Neuronal stem cell (in vitro differentiated cells): ENCODE data around the gene GLIS2.

Source experiments
- DNase-seq: peaks from one replicate; pipeline ENCODE4 v3.0.0-alpha.2; 2013; ENCODE audit warnings: low spot score
- H2AFZ ChIP-seq: one replicate; pipeline ENCODE4 v1.6.1; 2013; ENCODE audit warnings: mild to moderate bottlenecking, low read length, inconsistent platforms
- H2AK5ac ChIP-seq: 2 replicates; pipeline ENCODE4 v1.6.1; 2013; ENCODE audit warnings: low read depth, mild to moderate bottlenecking, inconsistent platforms, low read length, moderate library complexity, mixed read lengths
- H2BK120ac ChIP-seq: 2 replicates; pipeline ENCODE4 v1.6.1; 2013; ENCODE audit warnings: low read depth, mild to moderate bottlenecking, inconsistent platforms, low read length, moderate library complexity, mixed read lengths
- H2BK12ac ChIP-seq: one replicate; pipeline ENCODE4 v1.6.1; 2013; ENCODE audit warnings: low read length, inconsistent platforms
- H2BK15ac ChIP-seq: 2 replicates; pipeline ENCODE4 v1.6.1; 2013; ENCODE audit warnings: mild to moderate bottlenecking, low read length, inconsistent platforms, mixed read lengths
- H2BK5ac ChIP-seq: one replicate; pipeline ENCODE4 v1.6.1; 2013; ENCODE audit warnings: inconsistent platforms, mild to moderate bottlenecking, low read length, moderate library complexity
- H3K14ac ChIP-seq: one replicate; pipeline ENCODE4 v1.6.1; 2013; ENCODE audit warnings: low read length, inconsistent platforms
- H3K18ac ChIP-seq: 2 replicates; pipeline ENCODE4 v1.6.1; 2013; ENCODE audit warnings: low read length, inconsistent platforms
- H3K23ac ChIP-seq: 2 replicates; pipeline ENCODE4 v1.6.1; 2013; ENCODE audit warnings: low read depth, mild to moderate bottlenecking, mixed read lengths, low read length, inconsistent platforms; ENCODE audit not compliant: poor library complexity
- H3K27ac ChIP-seq: replicated peaks from 3 replicates; pipeline ENCODE4 v1.5.1; 2013; ENCODE audit warnings: low read length, inconsistent platforms
- H3K27me3 ChIP-seq, 3 experiments: 2 replicates each; pipeline ENCODE4 v1.6.1; 2013; ENCODE audit warnings: low read length in 3 of 3, mild to moderate bottlenecking in 2 of 3, inconsistent platforms in 1 of 3, low read depth in 1 of 3, mixed read lengths in 1 of 3, moderate library complexity in 1 of 3; ENCODE audit not compliant: control insufficient read depth in 3 of 3, insufficient read depth in 3 of 3
- H3K36me3 ChIP-seq, 2 donors: replicated peaks in 1 of 2; 2 replicates each; pipeline ENCODE4 v1.6.1; 2013; ENCODE audit warnings: low read length in 2 of 2; ENCODE audit not compliant: control insufficient read depth in 2 of 2, insufficient read depth in 2 of 2
- H3K4ac ChIP-seq: 2 replicates; pipeline ENCODE4 v1.6.1; 2013; ENCODE audit warnings: inconsistent platforms, mild to moderate bottlenecking, low read length, moderate library complexity
- H3K4me1 ChIP-seq, 2 donors: 1 replicate in 1 of 2; 2 replicates in 1 of 2; pipeline ENCODE4 v1.6.1; 2013; ENCODE audit warnings: low read length in 2 of 2, low read depth in 1 of 2; ENCODE audit not compliant: control insufficient read depth in 2 of 2, insufficient read depth in 1 of 2
- H3K4me2 ChIP-seq: one replicate; pipeline ENCODE4 v1.6.1; 2013; ENCODE audit warnings: mild to moderate bottlenecking, low read length, inconsistent platforms; ENCODE audit not compliant: insufficient read depth, poor library complexity, severe bottlenecking
- H3K4me3 ChIP-seq, 2 donors: 2 replicates each; pipeline ENCODE4 v1.5.1; 2013; ENCODE audit warnings: low read length in 2 of 2, mild to moderate bottlenecking in 2 of 2, inconsistent platforms in 1 of 2, moderate library complexity in 1 of 2
- H3K79me1 ChIP-seq: one replicate; pipeline ENCODE4 v1.6.1; 2013; ENCODE audit warnings: low read depth, mild to moderate bottlenecking, inconsistent platforms, low read length, moderate library complexity
- H3K9ac ChIP-seq: one replicate; pipeline ENCODE4 v1.6.1; 2013; ENCODE audit warnings: mild to moderate bottlenecking, low read depth, low read length, inconsistent platforms; ENCODE audit not compliant: poor library complexity
- H3K9me3 ChIP-seq, 2 donors: replicated peaks in 1 of 2; 2 replicates each; pipeline versions ENCODE3 to v1.6.1; 2013; ENCODE audit warnings: low read length in 2 of 2, mild to moderate bottlenecking in 2 of 2, inconsistent platforms in 1 of 2, low read depth in 1 of 2, mixed read lengths in 1 of 2, moderate library complexity in 1 of 2; ENCODE audit not compliant: control insufficient read depth in 2 of 2, insufficient read depth in 1 of 2
- H4K8ac ChIP-seq: one replicate; pipeline ENCODE4 v1.6.1; 2013; ENCODE audit warnings: low read depth, mild to moderate bottlenecking, inconsistent platforms, low read length, moderate library complexity
- H4K91ac ChIP-seq: one replicate; pipeline ENCODE4 v1.6.1; 2013; ENCODE audit warnings: low read length, low read depth, mild to moderate bottlenecking, inconsistent platforms; ENCODE audit not compliant: poor library complexity
- WGBS, 2 donors: extraction: QIAGEN DNeasy Blood & Tissue Kit; methylation state at CpG; one replicate each; pipeline ENCODE4 v1.1.7; 2013; ENCODE audit warnings: missing lambda C conversion rate in 2 of 2, mixed read lengths in 1 of 2; ENCODE audit not compliant: insufficient read length in 2 of 2, insufficient replicate concordance in 1 of 2; ENCODE audit errors: extremely low coverage in 2 of 2; 5-methylcytosine and 5-hydroxymethylcytosine counted together

The GLIS2 gene

GRCh38 chr16:4367393-4367856 is 51.6 kb downstream of the GLIS2 start:
- no peak for DNase-seq
- H2BK5ac ChIP-seq, result no peak overlapping the region
- H3K9ac ChIP-seq, result no peak overlapping the region
- peak overlapping the region; percentile 72 for H2AK5ac ChIP-seq
- H4K91ac ChIP-seq, result no peak overlapping the region
- no peak overlapping the region for H3K27ac ChIP-seq
- H2AFZ ChIP-seq, result no peak overlapping the region
- peaks cover 10 to 22% of the 10 kb centered on the region in 2 donors for H3K4me1 ChIP-seq
- no CpG with 5 or more reads among the region's 5 CpGs for WGBS, 2 donors
- no peak overlapping the region for H4K8ac ChIP-seq
- H3K4ac ChIP-seq, result no peak overlapping the region
- H3K4me2 ChIP-seq, result no peak overlapping the region
- H3K9me3 ChIP-seq, result no peaks in the 10 kb centered on the region
- no peaks in the 10 kb centered on the region for H3K27me3 ChIP-seq
- H2BK15ac ChIP-seq, result peak overlapping the region; percentile 11
- H2BK120ac ChIP-seq, result no peak overlapping the region
- H2BK12ac ChIP-seq, result no peak overlapping the region
- H3K18ac ChIP-seq, result peak overlapping the region; percentile 18
- no peak overlapping the region for H3K14ac ChIP-seq
- no peak overlapping the region for H3K4me3 ChIP-seq
- no peaks in the 10 kb centered on the region for H3K36me3 ChIP-seq
- peak overlapping the region; percentile 66 for H3K23ac ChIP-seq
- H3K79me1 ChIP-seq, result peaks cover under 1% of the 10 kb centered on the region

- WGBS, 2 donors, result no CpG with 5 or more reads among the region's 13 CpGs
Observed at GRCh38 chr16:4369007-4369733, 53.3 kb downstream of the GLIS2 start.

GRCh38 chr16:4370151-4370550 is 54.3 kb downstream of the GLIS2 start:
- Histone ChIP-seq H3K4me2 (no peak overlapping the region), H2BK120ac (no peak overlapping the region), H3K36me3 (no peaks in the 10 kb centered on the region), H2AK5ac (no peak overlapping the region), H3K27ac (no peak overlapping the region), H3K9ac (no peak overlapping the region), H3K4ac (no peak overlapping the region), H4K8ac (no peak overlapping the region), H3K4me3 (no peak overlapping the region), H3K23ac (no peak overlapping the region), H3K27me3 (no peaks in the 10 kb centered on the region), H4K91ac (no peak overlapping the region), H3K4me1 (peaks cover 32 to 48% of the 10 kb centered on the region in 2 donors), H2AFZ (no peak overlapping the region), H2BK15ac (no peak overlapping the region), H2BK5ac (peak overlapping the region; percentile 29), H3K9me3 (no peaks in the 10 kb centered on the region), H2BK12ac (no peak overlapping the region), H3K79me1 (peaks cover 5% of the 10 kb centered on the region), H3K14ac (no peak overlapping the region), H3K18ac (no peak overlapping the region)
- DNase-seq, result no peak
- no CpG with 5 or more reads among the region's 3 CpGs for WGBS, 2 donors

More at GRCh38 chr16:4369007-4369733, 53.3 kb downstream of the GLIS2 start:
- Histone ChIP-seq H3K18ac (peak overlapping the region; percentile 52), H4K91ac (no peak overlapping the region), H3K4me3 (no peak overlapping the region), H3K36me3 (no peaks in the 10 kb centered on the region), H3K23ac (peak overlapping the region; percentile 80), H3K4me1 (peaks cover 25 to 38% of the 10 kb centered on the region in 2 donors), H3K9me3 (no peaks in the 10 kb centered on the region), H3K9ac (peak overlapping the region; percentile 63), H2AK5ac (peak overlapping the region; percentile 92), H3K27ac (no peak overlapping the region), H2BK12ac (peak overlapping the region; percentile 90), H3K4ac (peak overlapping the region; percentile 66), H2BK15ac (peak overlapping the region; percentile 39), H2AFZ (no peak overlapping the region), H4K8ac (no peak overlapping the region), H2BK120ac (no peak overlapping the region), H3K14ac (peak overlapping the region; percentile 56), H3K4me2 (no peak overlapping the region), H3K79me1 (peaks cover 5% of the 10 kb centered on the region), H3K27me3 (no peaks in the 10 kb centered on the region), H2BK5ac (peak overlapping the region; percentile 46)
- DNase-seq, result no peak

GRCh38 chr16:4370570-4371356 is 54.9 kb downstream of the GLIS2 start:
- no peak overlapping the region for H2AK5ac ChIP-seq
- no CpG with 5 or more reads among the region's 14 CpGs for WGBS, 2 donors

More at GRCh38 chr16:4370570-4371356, 54.9 kb downstream of the GLIS2 start:
- Histone ChIP-seq H2BK15ac (peak overlapping the region; percentile 38), H3K14ac (no peak overlapping the region), H3K9ac (no peak overlapping the region), H3K4ac (no peak overlapping the region), H3K23ac (peak overlapping the region; percentile 89), H3K79me1 (peaks cover 5% of the 10 kb centered on the region), H4K91ac (no peak overlapping the region), H3K18ac (peak overlapping the region; percentile 3), H3K36me3 (no peaks in the 10 kb centered on the region), H3K4me3 (no peak overlapping the region), H2BK12ac (no peak overlapping the region), H3K27me3 (no peaks in the 10 kb centered on the region), H2BK5ac (peak overlapping the region; percentile 29), H2BK120ac (no peak overlapping the region), H2AFZ (peak overlapping the region; percentile 75), H3K4me2 (no peak overlapping the region), H3K27ac (no peak overlapping the region), H4K8ac (peak overlapping the region; percentile 82), H3K9me3 (no peaks in the 10 kb centered on the region), H3K4me1 (peaks cover 33 to 48% of the 10 kb centered on the region in 2 donors)
- DNase-seq, result no peak
